HG02588 (cell line): Measurements from ENCODE around the gene NLRC5.

Experiments
- ATAC-seq: cut with Tn5 transposase; IDR thresholded peaks from one replicate; pipeline ENCODE4 v1.9.1; 2021; ENCODE audit warnings: mild to moderate bottlenecking, moderate library complexity; ENCODE audit not compliant: unreplicated experiment

NLRC5 gene

GRCh38 chr16:56988948-56989945 is at the start of gene NLRC5:
Gene NLRC5 (plus strand): TSS chr16:56989557. CDS start chr16:57020713, 31,156 bp downstream.
- peak; percentile 77 for ATAC-seq

GRCh38 chr16:56939801-56940200 is 49.6 kb upstream of the NLRC5 start:
- no peak for ATAC-seq

GRCh38 chr16:56941092-56941491 is 48.3 kb upstream of the NLRC5 start:
- no peak for ATAC-seq

GRCh38 chr16:56941856-56942331 is 47.5 kb upstream of the NLRC5 start:
- no peak for ATAC-seq

GRCh38 chr16:56943761-56944375 is 45.5 kb upstream of the NLRC5 start:
- ATAC-seq, result no peak

GRCh38 chr16:56944954-56945839 is 44.2 kb upstream of the NLRC5 start:
- ATAC-seq, result peak; percentile 24

- no peak for ATAC-seq
Measured at GRCh38 chr16:56945847-56946527, 43.4 kb upstream of the NLRC5 start.

GRCh38 chr16:56946767-56947603 is 42.4 kb upstream of the NLRC5 start:
- no peak for ATAC-seq

GRCh38 chr16:56947604-56947995 is 41.8 kb upstream of the NLRC5 start:
- no peak for ATAC-seq

GRCh38 chr16:56948234-56948633 is 41.1 kb upstream of the NLRC5 start:
- no peak for ATAC-seq

GRCh38 chr16:56950051-56950450 is 39.3 kb upstream of the NLRC5 start:
- no peak for ATAC-seq

GRCh38 chr16:56950455-56950854 is 38.9 kb upstream of the NLRC5 start:
- ATAC-seq, result no peak

- ATAC-seq, result peak; percentile 37
Measured at GRCh38 chr16:56950881-56951771, 38.2 kb upstream of the NLRC5 start.

- no peak for ATAC-seq
Measured at GRCh38 chr16:56953006-56953405, 36.4 kb upstream of the NLRC5 start.

GRCh38 chr16:56956076-56956475 is 33.3 kb upstream of the NLRC5 start:
- no peak for ATAC-seq

- no peak for ATAC-seq
Measured at GRCh38 chr16:56956756-56957155, 32.6 kb upstream of the NLRC5 start.

- ATAC-seq, result no peak
Measured at GRCh38 chr16:56960681-56961281, 28.6 kb upstream of the NLRC5 start.

GRCh38 chr16:56961386-56961785 is 28.0 kb upstream of the NLRC5 start:
- no peak for ATAC-seq
